IMR-90 (cell line): ENCODE results near the gene CADM2. TPM values are rescaled to one million over a fixed set of nuclear protein-coding genes. Genes with fewer than 3 reads are reported as not detected.

Source experiments
- ATAC-seq: fragments of 200-7000 bp; cut with Tn5 transposase; 2 replicates; pipeline ENCODE4 v1.9.1; 2020; ENCODE audit warnings: low read depth, mild to moderate bottlenecking, moderate library complexity
- BruUV-seq: library from RNA; stranded (reverse); fragments of 400-500 nt; replicated peaks from 2 replicates; lab custom pipeline; 2021; lab: Mats Ljungman, UMichigan
- CTCF ChIA-PET: fragments of 300-600 bp; formaldehyde crosslinking; extraction: SDS; loops from one replicate; lab custom pipeline; 2021; ENCODE audit warnings: antibody characterized with exemption; lab: Yijun Ruan, JAX
- POLR2A ChIA-PET: fragments of 300-600 bp; sonication (Branson Sonifier 250); formaldehyde crosslinking; loops from one replicate; lab custom pipeline; 2022; ENCODE audit warnings: antibody characterized with exemption; ENCODE audit not compliant: unreplicated experiment; lab: Charles Lee
- DNase-seq: peaks from one replicate; pipeline ENCODE4 v3.0.0; 2013
- H2AFZ ChIP-seq: replicated peaks from 2 replicates; pipeline ENCODE3; 2013; ENCODE audit warnings: low read length, mild to moderate bottlenecking; ENCODE audit not compliant: poor library complexity
- H2AK5ac ChIP-seq: 2 replicates; pipeline ENCODE4 v1.6.1; 2013; ENCODE audit warnings: low read depth, low read length, inconsistent platforms
- H2AK9ac ChIP-seq: replicated peaks from 2 replicates; pipeline ENCODE3; 2013; ENCODE audit warnings: mild to moderate bottlenecking, low read depth, low read length, moderate library complexity; ENCODE audit not compliant: poor library complexity
- H2BK120ac ChIP-seq: 2 replicates; pipeline ENCODE4 v1.6.1; 2013; ENCODE audit warnings: low read depth, low read length, inconsistent platforms
- H2BK15ac ChIP-seq: 3 replicates; pipeline ENCODE4 v1.6.1; 2013; ENCODE audit warnings: low read depth, low read length, inconsistent platforms
- H2BK20ac ChIP-seq: 2 replicates; pipeline ENCODE4 v1.6.1; 2013; ENCODE audit warnings: low read depth, mild to moderate bottlenecking, inconsistent platforms, low read length, moderate library complexity
- H2BK5ac ChIP-seq: 2 replicates; pipeline ENCODE4 v1.6.1; 2013; ENCODE audit warnings: mild to moderate bottlenecking, low read depth, low read length, inconsistent platforms; ENCODE audit not compliant: poor library complexity, severe bottlenecking
- H3K14ac ChIP-seq: replicated peaks from 2 replicates; pipeline ENCODE4 v1.6.1; 2013; ENCODE audit warnings: low read depth, low read length, inconsistent platforms
- H3K18ac ChIP-seq: 2 replicates; pipeline ENCODE4 v1.6.1; 2013; ENCODE audit warnings: low read depth, low read length, control low read depth
- H3K23ac ChIP-seq: 2 replicates; pipeline ENCODE4 v1.6.1; 2013; ENCODE audit warnings: low read depth, low read length, inconsistent platforms
- H3K27ac ChIP-seq: 2 replicates; pipeline ENCODE4 v1.5.1; 2013; ENCODE audit warnings: mild to moderate bottlenecking, control low read depth, low read length; ENCODE audit not compliant: insufficient read depth
- H3K27me3 ChIP-seq: 2 replicates; pipeline ENCODE4 v1.6.1; 2013; ENCODE audit warnings: low read length; ENCODE audit not compliant: control insufficient read depth, insufficient read depth
- H3K36me3 ChIP-seq: 2 replicates; pipeline ENCODE4 v1.6.1; 2013; ENCODE audit warnings: low read length, mixed read lengths; ENCODE audit not compliant: control insufficient read depth, insufficient read depth
- H3K4ac ChIP-seq: 2 replicates; pipeline ENCODE4 v1.6.1; 2013; ENCODE audit warnings: low read depth, low read length, inconsistent platforms
- H3K4me1 ChIP-seq: 2 replicates; pipeline ENCODE4 v1.6.1; 2013; ENCODE audit warnings: low read length, mixed read lengths; ENCODE audit not compliant: control insufficient read depth, insufficient read depth
- H3K4me2 ChIP-seq: 2 replicates; pipeline ENCODE4 v1.6.1; 2013; ENCODE audit warnings: low read depth, mild to moderate bottlenecking, control low read depth, low read length, moderate library complexity
- H3K4me3 ChIP-seq: 2 replicates; pipeline ENCODE4 v1.5.1; 2013; ENCODE audit warnings: low read depth, mild to moderate bottlenecking, control low read depth, low read length, moderate library complexity; ENCODE audit not compliant: insufficient read depth
- H3K56ac ChIP-seq: 2 replicates; pipeline ENCODE4 v1.6.1; 2013; ENCODE audit warnings: low read length, inconsistent platforms; ENCODE audit not compliant: insufficient read depth; ENCODE audit errors: extremely low read depth
- H3K79me1 ChIP-seq, 2 experiments: 2 replicates each; pipeline ENCODE4 v1.6.1; 2013; ENCODE audit warnings: low read length in 2 of 2, inconsistent platforms in 1 of 2, low read depth in 1 of 2
- H3K9ac ChIP-seq: 2 replicates; pipeline ENCODE4 v1.6.1; 2013; ENCODE audit warnings: low read depth, low read length, control low read depth
- H3K9me1 ChIP-seq: 2 replicates; pipeline ENCODE4 v1.6.1; 2013; ENCODE audit warnings: low read length, inconsistent platforms; ENCODE audit not compliant: insufficient read depth
- H3K9me3 ChIP-seq: 2 replicates; pipeline ENCODE4 v1.6.1; 2013; ENCODE audit warnings: low read length; ENCODE audit not compliant: control insufficient read depth, insufficient read depth
- H4K20me1 ChIP-seq: 2 replicates; pipeline ENCODE4 v1.6.1; 2013; ENCODE audit warnings: low read length, inconsistent platforms; ENCODE audit not compliant: insufficient read depth
- H4K5ac ChIP-seq: 2 replicates; pipeline ENCODE4 v1.6.1; 2013; ENCODE audit warnings: mild to moderate bottlenecking, low read depth, low read length, control low read depth
- H4K8ac ChIP-seq, 2 experiments: 2 replicates each; pipeline ENCODE4 v1.6.1; 2013; ENCODE audit warnings: low read depth in 2 of 2, low read length in 2 of 2, control low read depth in 1 of 2, inconsistent platforms in 1 of 2
- H4K91ac ChIP-seq: 2 replicates; pipeline ENCODE4 v1.6.1; 2013; ENCODE audit warnings: low read depth, low read length, inconsistent platforms; ENCODE audit not compliant: insufficient read depth
- CHD1 ChIP-seq: IDR thresholded peaks from 2 replicates; pipeline ENCODE4 v1.6.1; 2012; ENCODE audit warnings: low read depth, low read length, improper control_type of control experiment
- MAZ ChIP-seq: IDR thresholded peaks from 2 replicates; pipeline ENCODE4 v1.6.1; 2012; ENCODE audit warnings: low read depth, mild to moderate bottlenecking, low read length, improper control_type of control experiment, moderate library complexity, borderline replicate concordance
- WGBS, 2 experiments: methylation state at CpG; one replicate each; pipeline versions ENCODE4 v1.1.5 to v1.1.7; 2013; ENCODE audit warnings: missing lambda C conversion rate in 2 of 2; ENCODE audit not compliant: insufficient read length in 1 of 2; ENCODE audit errors: extremely low coverage in 2 of 2; 5-methylcytosine and 5-hydroxymethylcytosine counted together
- dilution Hi-C: fragments of 300-500 bp; cut with HindIII; formaldehyde crosslinking; loops from one replicate; pipeline ENCODE4 v1.14.3; 2018; ENCODE audit warnings: low sequenced_read_pairs; ENCODE audit not compliant: unreplicated experiment
- in situ Hi-C: fragments of 300-500 bp; cut with MboI; formaldehyde crosslinking; loops from 3 replicates; pipeline ENCODE4 v1.14.3; 2019; ENCODE audit warnings: low sequenced_read_pairs, inconsistent platforms, mixed read lengths
- intact Hi-C: fragments of 100-400 bp; cut with micrococcal nuclease; formaldehyde crosslinking; loops from 2 replicates; pipeline ENCODE4 v1.10.0; 2022
- polyA plus RNA-seq, 3 experiments: library from polyadenylated mRNA; depleted of rRNA; stranded (reverse); fragments of >200 nt; gene quantifications; 2 replicates each; pipeline ENCODE4 v1.2.3, GENCODE V29; 2012; ENCODE audit warnings: low replicate concordance in 1 of 3
- total RNA-seq: library from RNA; depleted of rRNA; stranded (reverse); fragments of >200 nt; gene quantifications from 2 replicates; pipeline ENCODE4 v1.2.3, GENCODE V29; 2012

CADM2 gene
- total and polyA plus RNA-seq, 2 of the 4 experiments (the other 2 are of a cell fraction): not detected

GRCh38 chr3:84961521-84962255 is 2.9 kb downstream of the CADM2 start:
- dilution Hi-C loops: no loop called here
- Histone ChIP-seq H3K36me3 (no peaks in the 10 kb centered on the region), H2BK15ac (no peak overlapping the region), H2BK20ac (no peak overlapping the region), H3K9me3 (no peaks in the 10 kb centered on the region), H3K9ac (no peak overlapping the region), H3K79me1 (no peaks in the 10 kb centered on the region), H3K23ac (no peak overlapping the region), H2AFZ (no peak overlapping the region), H3K27me3 (peaks cover 8% of the 10 kb centered on the region; the same call in 1 of the 2 replicates), H3K4me3 (no peak overlapping the region), H4K5ac (no peak overlapping the region), H3K4me1 (no peaks in the 10 kb centered on the region), H4K91ac (no peak overlapping the region), H2AK9ac (no peak overlapping the region), H2BK120ac (no peak overlapping the region), H3K4ac (no peak overlapping the region), H3K18ac (no peak overlapping the region), H2AK5ac (no peak overlapping the region), H3K27ac (no peak overlapping the region), H3K9me1 (peaks cover 3% of the 10 kb centered on the region; the same call in 1 of the 2 replicates), H4K20me1 (no peaks in the 10 kb centered on the region), H3K56ac (no peak overlapping the region), H3K14ac (no peak overlapping the region), H2BK5ac (no peak overlapping the region), H3K4me2 (no peak overlapping the region), H4K8ac (no peak overlapping the region)
- BruUV-seq: no TSS peak
- intact Hi-C loops: no loop called here
- ChIA-PET CTCF (no interaction called here), POLR2A (no interaction called here)
- in situ Hi-C loops: no loop called here
- TF ChIP-seq CHD1 (no peak), MAZ (no peak)
- DNase-seq (no peak), ATAC-seq (no peak)
- no CpG with 5 or more reads among the region's 23 CpGs for WGBS, 2 experiments
